Right forelimb (tissue), 1 donor: ENCODE data around the gene SH3BGRL2.
"Not testable (repeated sequence)": the region's sequence is repeated elsewhere in the genome, so short reads cannot be mapped to it uniquely, and the experiment has no call there.

Experiments
- DNase-seq: peaks from one replicate; pipeline ENCODE4 v3.0.0-alpha.2; 2018

SH3BGRL2 gene

DNA sequence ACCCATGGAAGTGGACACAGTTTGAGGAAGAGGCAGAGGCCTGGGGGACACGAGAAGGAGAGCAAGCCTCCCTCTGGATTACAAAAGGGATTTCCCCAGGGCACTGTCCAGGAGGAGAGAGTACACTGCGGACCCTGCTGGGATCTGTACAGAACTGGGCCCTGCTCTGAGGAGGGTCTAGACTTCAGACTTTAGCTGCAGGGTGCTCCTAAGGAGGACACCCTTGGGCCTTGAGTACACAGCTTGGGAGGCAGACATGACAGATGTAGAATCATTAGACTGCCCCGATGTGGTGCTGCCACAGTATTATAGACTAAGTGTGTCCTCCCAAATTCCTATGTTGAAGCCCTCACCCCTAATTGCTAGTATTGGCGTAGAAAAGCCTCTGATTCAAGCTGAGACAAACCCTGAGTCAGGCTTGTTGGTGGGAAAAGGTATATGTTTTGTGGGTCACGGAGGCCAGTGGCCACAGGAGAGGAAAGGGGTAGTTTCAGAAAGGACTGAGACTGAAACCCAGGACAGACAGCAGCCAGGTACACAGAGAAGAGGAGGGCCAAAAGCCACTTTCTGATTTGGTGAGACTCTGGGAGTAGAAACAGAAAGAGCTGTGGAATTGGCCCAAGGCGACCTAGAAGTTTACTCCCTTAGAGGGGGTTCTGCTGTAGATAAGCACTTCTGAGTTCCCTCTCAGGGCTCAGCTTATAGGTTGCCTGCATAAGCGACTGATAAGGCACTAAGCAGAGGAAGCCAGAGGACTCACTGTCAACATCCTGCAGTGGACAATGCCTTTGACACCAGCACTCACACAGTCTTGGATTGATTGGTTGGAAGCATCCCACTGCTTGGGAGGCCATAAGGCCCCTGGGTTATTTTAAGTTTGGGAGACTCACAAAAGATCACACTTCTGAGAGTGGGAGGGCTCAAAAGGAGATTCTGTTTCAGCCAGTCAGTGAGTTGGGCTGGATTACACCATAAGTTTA lies 16.5 kb upstream of the SH3BGRL2 start:
- no peak for DNase-seq

DNA sequence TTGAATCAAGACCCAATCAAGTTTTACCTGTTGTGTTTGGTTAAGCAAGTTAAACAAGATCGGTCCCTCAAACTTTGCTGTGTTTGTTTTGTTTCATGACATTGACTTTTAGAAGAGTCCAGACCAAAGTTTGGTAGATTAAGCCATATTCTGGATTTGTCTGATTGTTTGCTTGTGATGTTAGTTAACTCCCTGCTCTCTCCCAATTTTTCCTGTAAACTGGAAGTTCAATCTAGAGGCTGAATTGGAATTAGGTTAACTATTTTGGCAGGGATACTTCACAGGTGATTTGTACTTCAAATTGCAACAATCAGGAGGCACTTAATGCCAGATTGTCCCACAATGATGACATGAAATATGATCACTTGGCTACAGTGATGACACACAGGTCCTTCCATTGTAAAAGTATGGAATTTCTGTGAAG lies 13.6 kb upstream of the SH3BGRL2 start:
- no peak for DNase-seq

- DNase-seq = not testable (repeated sequence)
Measured at GRCh38 chr6:79618425-79618824, 12.7 kb upstream of the SH3BGRL2 start.

GRCh38 chr6:79621579-79621978 lies 9.6 kb upstream of the SH3BGRL2 start:
- no peak for DNase-seq

GRCh38 chr6:79622364-79622763 lies 8.8 kb upstream of the SH3BGRL2 start:
- no peak for DNase-seq

GRCh38 chr6:79623106-79623505 lies 8.0 kb upstream of the SH3BGRL2 start:
- DNase-seq = no peak

GRCh38 chr6:79625746-79626145 lies 5.4 kb upstream of the SH3BGRL2 start:
- no peak for DNase-seq

GRCh38 chr6:79626811-79627210 lies 4.3 kb upstream of the SH3BGRL2 start:
- no peak for DNase-seq

DNA sequence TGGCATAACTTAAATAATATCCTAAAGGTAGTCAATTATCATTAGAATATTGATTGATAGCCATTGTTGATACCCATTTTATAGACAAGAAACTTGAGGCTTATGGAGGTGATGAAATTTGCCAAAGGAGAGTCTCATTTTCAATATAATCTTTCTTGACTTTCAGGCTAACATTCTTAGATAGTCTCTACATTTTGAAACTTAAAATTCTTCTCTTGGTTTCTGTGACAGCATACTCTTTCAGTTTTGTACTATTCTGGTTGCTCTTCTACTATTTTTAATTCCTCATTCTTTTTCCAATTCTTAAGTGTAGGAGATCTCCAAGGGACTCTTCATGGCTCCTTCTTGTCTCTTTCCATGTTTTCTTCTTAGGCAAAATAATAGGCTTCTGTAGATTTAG lies 3.7 kb upstream of the SH3BGRL2 start:
- DNase-seq = no peak

DNA sequence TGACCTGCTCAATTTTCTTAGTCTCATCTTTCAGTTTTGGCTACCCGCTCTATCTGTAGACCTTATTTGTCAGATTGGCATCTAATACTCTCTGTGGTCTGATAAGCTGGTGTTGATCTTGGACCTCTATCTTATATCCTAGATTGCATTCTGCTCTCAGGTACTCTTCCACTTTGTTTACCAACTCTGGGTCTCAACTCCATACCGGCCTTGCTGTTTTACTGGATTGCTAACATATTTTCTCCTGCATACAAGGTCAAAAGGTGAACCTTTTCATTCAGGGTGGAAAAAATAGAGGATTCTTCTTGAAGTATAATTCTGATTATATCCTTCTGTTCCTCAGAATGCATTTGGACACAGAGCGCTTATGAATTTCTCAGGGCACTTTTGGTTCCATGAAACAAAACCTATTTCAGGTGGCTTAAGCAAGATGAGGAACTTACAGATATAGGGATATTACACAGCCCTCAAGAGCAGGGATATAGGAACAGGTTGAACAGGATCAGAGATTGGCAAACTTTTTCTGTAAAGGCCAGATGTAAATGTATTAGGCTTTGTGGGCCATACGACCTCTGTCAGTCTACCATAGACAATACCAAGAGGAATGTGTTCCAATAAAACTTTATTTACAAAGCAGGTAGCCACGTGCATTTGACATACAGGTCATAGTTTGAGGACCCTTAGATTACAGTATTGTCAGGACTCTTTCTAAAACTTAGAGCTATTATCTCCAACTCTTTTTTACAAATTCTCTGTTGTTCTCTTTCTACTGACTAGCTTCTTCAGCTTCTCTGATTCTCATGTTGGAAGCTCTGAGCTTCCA lies 2.5 kb upstream of the SH3BGRL2 start:
- DNase-seq = no peak

DNA sequence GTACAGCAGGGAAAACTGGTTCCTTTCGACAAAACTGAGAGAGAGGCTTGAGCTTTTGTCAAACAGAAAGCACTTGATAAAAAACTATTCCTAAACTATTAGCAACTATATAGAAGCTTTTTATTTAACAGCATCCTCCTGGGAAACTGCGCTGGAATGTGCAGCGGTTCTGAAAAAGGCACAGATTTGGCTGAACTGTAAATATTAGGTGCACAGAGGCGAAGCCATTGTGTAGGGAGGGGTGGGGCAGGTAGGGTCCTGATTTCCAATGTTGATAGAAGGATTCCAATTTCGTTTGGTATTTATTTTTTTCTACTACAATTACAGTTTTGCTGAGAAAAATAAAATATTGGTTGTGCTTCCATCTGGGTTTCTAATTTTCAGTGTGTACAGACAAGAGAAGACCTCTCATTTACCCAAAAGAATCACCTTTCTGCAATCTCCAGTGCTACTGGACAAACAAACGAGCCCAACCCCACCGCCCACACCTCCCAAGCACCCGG lies 698 bp upstream of the SH3BGRL2 start:
- DNase-seq = no peak

DNA sequence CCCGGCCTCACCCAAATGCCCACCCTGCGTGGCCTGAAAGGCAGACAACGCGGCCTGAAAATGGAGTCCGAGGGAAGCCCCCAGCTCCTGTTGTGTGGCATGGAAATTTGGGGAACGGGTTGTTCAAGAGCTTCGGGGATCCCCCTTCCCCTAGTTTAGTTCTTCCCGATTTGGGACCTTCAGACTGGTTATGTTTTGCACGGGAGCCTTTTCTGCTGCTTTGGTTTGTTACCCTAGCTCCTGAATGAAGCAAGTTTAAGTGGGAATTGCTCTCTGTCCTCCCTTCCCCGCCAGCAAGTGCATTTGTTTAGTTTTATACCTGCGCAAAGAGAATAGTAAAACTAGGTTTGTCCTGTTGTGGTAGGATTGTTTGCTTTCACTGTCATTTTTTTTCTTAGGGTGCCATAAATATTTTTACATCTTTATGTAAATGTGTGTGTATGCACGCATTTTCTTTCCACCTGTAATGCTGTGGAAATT lies 604 bp downstream of the SH3BGRL2 start:
- no peak for DNase-seq

- DNase-seq = no peak
Measured at GRCh38 chr6:79632580-79632979, 1.5 kb downstream of the SH3BGRL2 start.

DNA sequence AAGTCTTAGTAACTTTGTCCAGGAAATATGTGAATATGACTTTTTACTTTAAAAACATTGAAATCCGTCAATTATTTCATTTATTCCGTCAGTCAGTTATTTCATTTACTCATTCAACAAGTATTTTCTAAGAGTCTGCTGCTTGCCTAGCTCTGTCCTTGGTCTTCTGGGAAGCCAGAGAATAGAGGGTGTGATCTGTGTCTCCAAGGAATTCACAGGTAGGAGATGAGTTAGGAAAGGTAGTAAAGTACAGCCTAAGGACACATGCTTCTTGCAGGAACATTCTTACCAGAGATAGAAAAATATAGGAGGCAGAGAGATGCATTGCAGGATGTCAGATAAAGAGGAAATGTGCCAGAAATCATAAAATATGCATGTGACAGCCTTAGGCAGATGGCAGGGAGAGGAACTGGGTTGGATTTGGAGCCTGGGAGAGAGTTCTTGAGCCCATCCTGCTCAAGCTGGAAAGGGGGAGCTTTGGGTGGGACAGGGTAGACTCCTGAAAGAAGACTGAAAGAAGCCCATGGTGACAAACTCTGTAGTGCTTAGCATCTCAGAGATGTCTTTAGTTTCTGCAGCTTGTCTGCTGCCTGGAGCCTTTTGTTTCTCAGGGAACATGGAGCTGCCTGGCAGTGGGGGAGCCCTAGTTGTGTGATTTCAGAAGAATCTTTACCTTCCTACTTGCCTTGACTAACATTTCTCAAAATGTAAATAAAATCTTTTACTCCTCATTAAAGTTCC lies 3.5 kb downstream of the SH3BGRL2 start:
- no peak for DNase-seq

DNA sequence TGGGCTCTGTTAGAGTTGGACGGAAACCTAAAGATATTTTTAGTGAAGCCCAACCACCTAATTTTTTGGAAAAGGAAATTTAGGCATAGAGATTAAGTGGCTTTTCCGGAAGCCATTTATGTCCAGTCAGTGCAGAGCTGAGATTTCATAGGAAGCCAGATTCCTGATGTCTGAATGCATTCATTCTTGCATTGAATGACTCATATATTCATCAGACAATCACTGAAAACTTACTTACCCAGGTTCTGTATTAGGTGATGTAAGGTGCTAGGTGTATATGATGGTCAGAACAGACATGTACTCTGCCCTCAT lies 4.1 kb downstream of the SH3BGRL2 start:
- DNase-seq = no peak

DNA sequence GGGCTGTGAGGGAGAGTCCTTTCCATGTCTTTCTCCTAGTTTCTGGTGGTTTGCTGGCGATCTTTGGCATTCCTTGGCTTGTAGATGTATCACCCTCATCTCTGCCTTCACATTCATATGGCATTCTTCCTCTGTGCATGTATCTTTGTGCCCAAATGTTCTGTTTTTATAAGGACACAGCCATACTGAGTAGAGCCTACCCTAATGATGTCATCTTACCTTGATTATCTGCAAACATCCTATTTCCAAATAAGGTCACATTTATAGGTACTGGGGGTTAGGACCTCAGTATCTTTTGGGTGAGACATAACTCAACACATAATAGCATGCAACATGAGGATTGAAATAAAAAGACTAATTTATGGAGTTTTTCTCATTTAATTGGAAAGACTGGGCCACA lies 5.5 kb downstream of the SH3BGRL2 start:
- no peak for DNase-seq

- DNase-seq = no peak
Measured at GRCh38 chr6:79640146-79641111, 9.3 kb downstream of the SH3BGRL2 start.

- no peak for DNase-seq
Measured at GRCh38 chr6:79646006-79646405, 14.9 kb downstream of the SH3BGRL2 start.

DNA sequence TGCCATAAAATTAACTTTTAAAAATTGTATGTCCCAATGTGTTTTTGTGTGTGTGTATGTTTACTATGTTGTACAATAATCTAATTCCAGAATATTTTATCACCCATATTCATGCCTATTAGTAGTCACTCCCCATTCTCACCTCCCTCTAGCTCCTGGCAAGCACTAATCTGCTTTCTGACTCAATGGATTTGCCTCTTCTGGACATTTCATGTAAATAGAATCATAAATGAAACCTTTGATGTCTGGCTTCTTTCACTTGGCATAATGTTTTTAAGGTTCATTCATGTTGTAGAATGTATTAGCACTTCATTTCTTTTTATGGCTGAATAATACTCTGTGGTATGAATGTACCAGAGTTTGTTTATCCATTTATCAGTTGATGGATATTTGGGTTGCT lies 15.4 kb downstream of the SH3BGRL2 start:
- DNase-seq = no peak

DNA sequence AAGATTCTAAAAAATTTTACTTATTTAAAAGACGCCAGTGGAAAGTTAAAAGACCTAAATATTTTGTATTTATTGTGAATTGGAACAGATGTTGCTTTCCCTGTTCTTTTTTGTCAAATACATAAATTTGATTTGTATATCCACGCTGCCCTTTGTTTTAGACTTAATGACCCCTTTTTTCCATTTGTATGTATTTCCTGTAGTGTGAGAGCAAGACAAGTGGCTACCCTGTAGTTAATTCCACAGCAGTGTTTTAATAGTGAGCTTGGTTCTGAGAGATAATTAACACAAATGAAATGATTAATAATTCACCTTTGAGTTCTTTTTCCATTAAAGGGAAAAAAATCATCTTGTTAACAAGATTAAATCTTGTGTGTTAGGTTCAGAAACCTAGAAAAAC lies 16.6 kb downstream of the SH3BGRL2 start:
- no peak for DNase-seq

DNA sequence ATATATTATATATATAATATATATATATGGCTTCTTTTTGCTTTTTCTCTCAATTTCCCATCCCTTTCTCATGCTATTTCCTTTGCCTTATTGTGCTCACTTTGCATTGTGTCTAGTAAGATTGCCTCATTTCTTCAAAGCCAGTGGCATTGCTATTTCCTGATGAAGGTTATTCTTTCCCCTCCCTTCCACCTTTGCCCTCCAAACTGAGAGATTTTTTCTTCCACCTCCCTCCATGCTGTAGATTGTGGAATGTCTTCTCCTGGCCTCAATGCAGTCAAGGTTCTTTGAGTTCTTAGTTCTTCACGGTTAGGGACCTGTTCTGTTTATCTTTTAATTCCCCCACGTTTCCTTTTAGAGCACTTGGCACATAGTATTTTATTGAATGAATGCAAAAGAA lies 17.2 kb downstream of the SH3BGRL2 start:
- DNase-seq = no peak

- no peak for DNase-seq
Measured at GRCh38 chr6:79649016-79649415, 17.9 kb downstream of the SH3BGRL2 start.
